ENCODE measurements around the gene CDH11. TPM values are rescaled to one million over a fixed set of nuclear protein-coding genes. Genes with fewer than 3 reads are reported as not detected.

The CDH11 gene
- total and polyA plus RNA-seq, 2 experiments from 2014 or later, result 3.5 to 19.6 TPM

DNA sequence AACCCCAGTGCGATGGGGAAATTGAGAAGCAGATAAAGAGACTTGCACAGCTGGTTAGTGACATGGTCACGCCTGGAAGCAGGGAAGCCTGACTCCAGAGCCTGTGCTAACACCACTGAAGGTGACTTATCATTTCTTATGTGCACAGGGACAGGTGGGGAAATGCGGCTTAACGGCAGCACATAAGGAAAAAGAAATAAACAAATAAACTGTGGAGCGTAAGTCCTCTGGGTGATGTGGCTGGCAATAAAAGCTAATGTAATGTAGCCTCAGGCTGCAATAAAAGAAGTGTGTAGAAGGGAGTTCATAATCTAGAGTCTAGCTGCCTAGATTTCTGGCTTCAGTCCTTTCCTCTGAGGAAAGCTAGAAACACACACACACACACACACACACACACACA lies 10.6 kb downstream of the CDH11 start (continued):
- TF ChIP-seq, protein P1, sequence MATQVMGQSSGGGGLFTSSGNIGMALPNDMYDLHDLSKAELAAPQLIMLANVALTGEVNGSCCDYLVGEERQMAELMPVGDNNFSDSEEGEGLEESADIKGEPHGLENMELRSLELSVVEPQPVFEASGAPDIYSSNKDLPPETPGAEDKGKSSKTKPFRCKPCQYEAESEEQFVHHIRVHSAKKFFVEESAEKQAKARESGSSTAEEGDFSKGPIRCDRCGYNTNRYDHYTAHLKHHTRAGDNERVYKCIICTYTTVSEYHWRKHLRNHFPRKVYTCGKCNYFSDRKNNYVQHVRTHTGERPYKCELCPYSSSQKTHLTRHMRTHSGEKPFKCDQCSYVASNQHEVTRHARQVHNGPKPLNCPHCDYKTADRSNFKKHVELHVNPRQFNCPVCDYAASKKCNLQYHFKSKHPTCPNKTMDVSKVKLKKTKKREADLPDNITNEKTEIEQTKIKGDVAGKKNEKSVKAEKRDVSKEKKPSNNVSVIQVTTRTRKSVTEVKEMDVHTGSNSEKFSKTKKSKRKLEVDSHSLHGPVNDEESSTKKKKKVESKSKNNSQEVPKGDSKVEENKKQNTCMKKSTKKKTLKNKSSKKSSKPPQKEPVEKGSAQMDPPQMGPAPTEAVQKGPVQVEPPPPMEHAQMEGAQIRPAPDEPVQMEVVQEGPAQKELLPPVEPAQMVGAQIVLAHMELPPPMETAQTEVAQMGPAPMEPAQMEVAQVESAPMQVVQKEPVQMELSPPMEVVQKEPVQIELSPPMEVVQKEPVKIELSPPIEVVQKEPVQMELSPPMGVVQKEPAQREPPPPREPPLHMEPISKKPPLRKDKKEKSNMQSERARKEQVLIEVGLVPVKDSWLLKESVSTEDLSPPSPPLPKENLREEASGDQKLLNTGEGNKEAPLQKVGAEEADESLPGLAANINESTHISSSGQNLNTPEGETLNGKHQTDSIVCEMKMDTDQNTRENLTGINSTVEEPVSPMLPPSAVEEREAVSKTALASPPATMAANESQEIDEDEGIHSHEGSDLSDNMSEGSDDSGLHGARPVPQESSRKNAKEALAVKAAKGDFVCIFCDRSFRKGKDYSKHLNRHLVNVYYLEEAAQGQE (IDR thresholded peaks at IDR 0.05; ENCODE audit: unreplicated experiment), result no peak

DNA sequence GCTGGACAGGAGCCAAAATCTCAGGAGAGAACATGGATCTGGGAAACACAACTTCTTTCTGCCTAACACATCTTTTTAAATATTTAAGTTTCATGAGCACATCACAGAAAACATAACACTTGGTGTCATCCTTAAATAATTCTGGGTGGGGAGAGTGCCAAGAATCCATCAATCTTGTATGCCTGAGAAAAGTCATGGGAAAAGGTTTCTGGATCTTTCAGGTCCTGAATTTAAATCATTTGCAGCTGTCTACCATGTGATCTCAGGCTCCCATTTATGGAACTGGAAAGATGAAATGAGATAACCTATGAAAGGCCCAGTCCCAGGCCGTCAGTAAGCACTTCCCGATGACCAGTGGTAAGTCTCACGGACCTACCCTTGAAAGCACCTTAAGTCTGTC lies 15.1 kb downstream of the CDH11 start:
- H3K36me3 ChIP-seq (ENCODE audit: insufficient read depth), result no peaks in the 10 kb centered on the region
- H3K4me3 ChIP-seq, result no peak overlapping the region
- no peaks in the 10 kb centered on the region for H3K9me3 Mint-ChIP-seq
- H3K4me3 Mint-ChIP-seq, result no peak overlapping the region
- H3K9me2 ChIP-seq (ENCODE audit: insufficient read depth), result peaks cover 9% of the 10 kb centered on the region
- DNase-seq (ENCODE audit: low spot score), result no peak
- H3K79me2 ChIP-seq (replicated peaks; ENCODE audit: insufficient read depth), result no peaks in the 10 kb centered on the region
- H3K36me3 Mint-ChIP-seq (ENCODE audit: low read depth), result no peaks in the 10 kb centered on the region
- H3K4me1 Mint-ChIP-seq, result no peaks in the 10 kb centered on the region; the same call in 2 of the 3 replicates
- H3K27me3 Mint-ChIP-seq (ENCODE audit: insufficient read depth, low read depth, poor library complexity), result no peaks in the 10 kb centered on the region
- no peak overlapping the region for H3K27ac Mint-ChIP-seq
- TF ChIP-seq STAT1 (IDR thresholded peaks at IDR 0.05; ENCODE audit: unreplicated experiment), result no peak
- TF ChIP-seq, protein P2, sequence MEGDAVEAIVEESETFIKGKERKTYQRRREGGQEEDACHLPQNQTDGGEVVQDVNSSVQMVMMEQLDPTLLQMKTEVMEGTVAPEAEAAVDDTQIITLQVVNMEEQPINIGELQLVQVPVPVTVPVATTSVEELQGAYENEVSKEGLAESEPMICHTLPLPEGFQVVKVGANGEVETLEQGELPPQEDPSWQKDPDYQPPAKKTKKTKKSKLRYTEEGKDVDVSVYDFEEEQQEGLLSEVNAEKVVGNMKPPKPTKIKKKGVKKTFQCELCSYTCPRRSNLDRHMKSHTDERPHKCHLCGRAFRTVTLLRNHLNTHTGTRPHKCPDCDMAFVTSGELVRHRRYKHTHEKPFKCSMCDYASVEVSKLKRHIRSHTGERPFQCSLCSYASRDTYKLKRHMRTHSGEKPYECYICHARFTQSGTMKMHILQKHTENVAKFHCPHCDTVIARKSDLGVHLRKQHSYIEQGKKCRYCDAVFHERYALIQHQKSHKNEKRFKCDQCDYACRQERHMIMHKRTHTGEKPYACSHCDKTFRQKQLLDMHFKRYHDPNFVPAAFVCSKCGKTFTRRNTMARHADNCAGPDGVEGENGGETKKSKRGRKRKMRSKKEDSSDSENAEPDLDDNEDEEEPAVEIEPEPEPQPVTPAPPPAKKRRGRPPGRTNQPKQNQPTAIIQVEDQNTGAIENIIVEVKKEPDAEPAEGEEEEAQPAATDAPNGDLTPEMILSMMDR (conservative IDR thresholded peaks at IDR 0.05; ENCODE audit: low read depth in 2 of 2), result no peak
- no peak for TF ChIP-seq JUNB (IDR thresholded peaks at IDR 0.05; ENCODE audit: unreplicated experiment)
- no peak for TF ChIP-seq EZH2 (IDR thresholded peaks at IDR 0.05; ENCODE audit: low read depth, unreplicated experiment)
- TF ChIP-seq, protein P3, sequence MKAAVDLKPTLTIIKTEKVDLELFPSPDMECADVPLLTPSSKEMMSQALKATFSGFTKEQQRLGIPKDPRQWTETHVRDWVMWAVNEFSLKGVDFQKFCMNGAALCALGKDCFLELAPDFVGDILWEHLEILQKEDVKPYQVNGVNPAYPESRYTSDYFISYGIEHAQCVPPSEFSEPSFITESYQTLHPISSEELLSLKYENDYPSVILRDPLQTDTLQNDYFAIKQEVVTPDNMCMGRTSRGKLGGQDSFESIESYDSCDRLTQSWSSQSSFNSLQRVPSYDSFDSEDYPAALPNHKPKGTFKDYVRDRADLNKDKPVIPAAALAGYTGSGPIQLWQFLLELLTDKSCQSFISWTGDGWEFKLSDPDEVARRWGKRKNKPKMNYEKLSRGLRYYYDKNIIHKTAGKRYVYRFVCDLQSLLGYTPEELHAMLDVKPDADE (IDR thresholded peaks at IDR 0.05), result no peak
- TF ChIP-seq, protein P1 (IDR thresholded peaks at IDR 0.05; ENCODE audit: unreplicated experiment), result no peak
- ATAC-seq, result no peak
- no peaks in the 10 kb centered on the region for H3F3A ChIP-seq (replicated peaks; ENCODE audit: low read depth)
- H3K4me1 ChIP-seq (ENCODE audit: insufficient read depth), result no peaks in the 10 kb centered on the region
- H4K20me1 ChIP-seq (replicated peaks; ENCODE audit: insufficient read depth), result no peaks in the 10 kb centered on the region
- H3K4me2 ChIP-seq, result no peak overlapping the region
- no peaks in the 10 kb centered on the region for H3K27me3 ChIP-seq (ENCODE audit: insufficient read depth)
- H2AFZ ChIP-seq, result no peak overlapping the region
- H3K27ac ChIP-seq (ENCODE audit: low read depth), result no peak overlapping the region
